HEK293 (cell line): ENCODE results near the gene GNA12.

Experiments used
- CTCF ChIA-PET: fragments of 350-600 bp; formaldehyde crosslinking; extraction: SDS; loops from one replicate; lab custom pipeline; 2021; ENCODE audit warnings: antibody characterized with exemption; lab: Yijun Ruan, JAX
- POLR2A ChIA-PET: fragments of 300-600 bp; formaldehyde crosslinking; extraction: SDS; loops from one replicate; lab custom pipeline; 2020; ENCODE audit warnings: antibody characterized with exemption, inconsistent platforms; lab: Yijun Ruan, JAX
- H3K27ac ChIP-seq: fragments of 200-500 bp; sonication (Bioruptor generic); 2 replicates; pipeline ENCODE4 v1.5.1; 2014; ENCODE audit warnings: low read depth, low read length, control low read depth, inconsistent platforms; ENCODE audit errors: extremely low read depth
- H3K36me3 ChIP-seq, 2 experiments: fragments of 200-500 bp in 1 of 2; sonication (Bioruptor generic) in 1 of 2; 1 replicate in 1 of 2; 2 replicates in 1 of 2; pipeline ENCODE4 v1.5.1; 2014 to 2017; ENCODE audit warnings: inconsistent platforms in 2 of 2, low read length in 2 of 2; ENCODE audit not compliant: control insufficient read depth in 2 of 2, insufficient read depth in 1 of 2
- H3K4me1 ChIP-seq: fragments of 200-500 bp; sonication (Bioruptor generic); 2 replicates; pipeline ENCODE4 v1.5.1; 2014; ENCODE audit warnings: mild to moderate bottlenecking, low read length, inconsistent platforms; ENCODE audit not compliant: control insufficient read depth, insufficient read depth
- H3K4me3 ChIP-seq: 2 replicates; pipeline ENCODE4 v1.5.1; 2011; ENCODE audit warnings: low read depth, mild to moderate bottlenecking, control low read depth, low read length, moderate library complexity
- H3K9me3 ChIP-seq: fragments of 200-500 bp; sonication (Bioruptor generic); 2 replicates; pipeline ENCODE4 v1.5.1; 2014; ENCODE audit warnings: low read depth, low read length, inconsistent platforms; ENCODE audit not compliant: control insufficient read depth, insufficient read depth
- CTCF ChIP-seq: fragments of 450-650 bp; formaldehyde crosslinking; IDR thresholded peaks from 2 replicates; pipeline ENCODE4 v1.5.1; 2016; ENCODE audit warnings: missing biosample characterization, missing genetic modification characterization
- GLIS1 ChIP-seq: fragments of 450-650 bp; formaldehyde crosslinking; IDR thresholded peaks from 2 replicates; pipeline ENCODE4 v1.5.1; 2016; ENCODE audit warnings: missing biosample characterization, missing genetic modification characterization
- KLF1 ChIP-seq: fragments of 450-650 bp; formaldehyde crosslinking; IDR thresholded peaks from 2 replicates; pipeline ENCODE4 v1.5.1; 2016; ENCODE audit warnings: missing biosample characterization, missing genetic modification characterization
- PRDM2 ChIP-seq: fragments of 450-650 bp; formaldehyde crosslinking; IDR thresholded peaks from 2 replicates; pipeline ENCODE4 v1.5.1; 2016; ENCODE audit warnings: missing biosample characterization, missing genetic modification characterization, borderline replicate concordance
- ZNF132 ChIP-seq: fragments of 450-650 bp; formaldehyde crosslinking; IDR thresholded peaks from 2 replicates; pipeline ENCODE4 v1.5.1; 2017; ENCODE audit warnings: missing biosample characterization, missing genetic modification characterization, borderline replicate concordance
- ZNF175 ChIP-seq: fragments of 450-650 bp; formaldehyde crosslinking; IDR thresholded peaks from 2 replicates; pipeline ENCODE4 v1.5.1; 2016; ENCODE audit warnings: missing biosample characterization, missing genetic modification characterization
- ZNF23 ChIP-seq: fragments of 450-650 bp; formaldehyde crosslinking; IDR thresholded peaks from 2 replicates; pipeline ENCODE4 v1.5.1; 2016; ENCODE audit warnings: missing biosample characterization, missing genetic modification characterization, borderline replicate concordance
- ZNF350 ChIP-seq: fragments of 450-650 bp; formaldehyde crosslinking; IDR thresholded peaks from 2 replicates; pipeline ENCODE4 v1.5.0; 2017; ENCODE audit warnings: missing biosample characterization, mild to moderate bottlenecking, missing genetic modification characterization
- ZNF624 ChIP-seq: fragments of 450-650 bp; formaldehyde crosslinking; IDR thresholded peaks from 2 replicates; pipeline ENCODE4 v1.5.1; 2017; ENCODE audit warnings: missing biosample characterization, missing genetic modification characterization
- ZNF645 ChIP-seq: fragments of 450-650 bp; formaldehyde crosslinking; IDR thresholded peaks from 2 replicates; pipeline ENCODE4; 2016; ENCODE audit warnings: missing biosample characterization, missing genetic modification characterization
- ZNF660 ChIP-seq: fragments of 450-650 bp; IDR thresholded peaks from 2 replicates; pipeline ENCODE4 v1.5.1; 2018; ENCODE audit warnings: missing biosample characterization, mild to moderate bottlenecking, missing genetic modification characterization
- ZNF830 ChIP-seq: fragments of 450-650 bp; IDR thresholded peaks from 2 replicates; pipeline ENCODE4 v1.5.0; 2018; ENCODE audit warnings: missing biosample characterization, missing genetic modification characterization, low read depth, mild to moderate bottlenecking, moderate library complexity

The GNA12 gene

DNA sequence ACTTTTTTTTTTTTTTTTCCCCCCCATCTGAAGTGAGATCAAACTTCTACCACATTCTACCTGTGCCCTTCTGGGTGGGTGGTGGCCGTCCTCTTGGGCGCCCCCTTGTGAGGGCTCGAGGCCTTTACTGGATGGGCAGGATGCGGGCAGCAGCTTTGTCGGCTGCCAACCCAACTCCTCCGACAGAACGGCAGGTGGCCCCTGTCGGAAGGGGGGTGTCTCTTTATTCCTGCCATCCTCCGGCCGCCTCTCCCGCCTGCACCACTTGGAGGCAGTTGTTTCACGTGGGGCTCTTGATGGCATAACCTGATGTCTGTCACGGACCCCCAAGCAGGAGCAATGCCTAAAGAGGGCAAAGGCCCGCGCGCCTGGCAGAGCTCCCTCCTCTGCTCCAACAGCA lies 125.1 kb downstream of the GNA12 start:
- POLR2A ChIA-PET, result no interaction called here
- peak; percentile 45; the same call in 1 of the 2 replicates for TF ChIP-seq CTCF (tag by site-specific recombination)
- TF ChIP-seq ZNF660 (tag by site-specific recombination), result no peak
- H3K4me1 ChIP-seq, result peaks cover 3% of the 10 kb centered on the region; the same call in 1 of the 2 replicates
- H3K4me3 ChIP-seq, result no peak overlapping the region
- no peaks in the 10 kb centered on the region for H3K36me3 ChIP-seq
- no peaks in the 10 kb centered on the region for H3K9me3 ChIP-seq
- CTCF ChIA-PET, result interaction anchor here (0.6 to 1.9 kb wide), 20 partner anchors 9 to 1929 kb away, joined by 3 to 12 read pairs (median 4); no protein-coding TSS in a partner anchor
- H3K27ac ChIP-seq, result no peak overlapping the region

DNA sequence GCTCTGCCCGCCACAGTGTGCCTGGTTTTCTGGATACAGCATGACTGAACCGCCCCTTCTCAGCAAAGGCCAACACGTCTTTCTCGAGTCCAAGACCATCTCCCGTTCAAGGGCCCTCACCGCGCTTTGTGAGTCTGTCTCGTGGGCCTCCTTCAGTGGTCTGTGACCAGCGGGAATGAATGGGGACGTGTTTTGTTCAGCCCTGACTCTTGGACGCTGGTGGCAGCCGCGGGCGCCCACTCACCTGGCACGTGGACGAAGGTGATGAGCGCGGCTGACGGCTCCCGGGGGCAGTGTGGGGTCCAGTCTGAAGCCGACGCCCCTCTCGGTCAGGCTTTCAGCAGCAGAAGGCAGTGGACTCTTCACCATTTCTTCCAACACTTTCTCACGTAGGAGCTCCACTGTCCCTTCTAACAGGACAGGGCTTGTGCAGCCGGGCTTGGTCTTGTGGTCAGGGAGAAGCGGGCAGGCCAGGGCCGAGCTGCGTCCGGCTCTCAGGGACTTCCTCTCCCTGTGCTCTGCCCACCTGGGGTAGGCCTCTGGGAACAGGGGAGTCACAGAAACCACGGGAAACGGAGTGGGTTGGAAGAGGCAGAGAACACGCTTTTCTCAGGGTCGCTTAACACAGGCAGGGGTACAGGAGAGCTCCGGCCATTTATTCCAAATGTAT lies 125.7 kb downstream of the GNA12 start:
- no peak for TF ChIP-seq ZNF23 (tag by site-specific recombination)
- no peak for TF ChIP-seq PRDM2 (tag by site-specific recombination)
- no peak for TF ChIP-seq KLF1 (tag by site-specific recombination)
- TF ChIP-seq ZNF175 (tag by site-specific recombination), result no peak
- no peak for TF ChIP-seq ZNF132 (tag by site-specific recombination)
- TF ChIP-seq ZNF830, result no peak
- no peak for TF ChIP-seq ZNF645 (tag by site-specific recombination)
- TF ChIP-seq GLIS1 (tag by site-specific recombination), result no peak
- no peak for TF ChIP-seq ZNF350 (tag by site-specific recombination)
- no peak for TF ChIP-seq ZNF624 (tag by site-specific recombination)
- TF ChIP-seq ZNF660 (tag by site-specific recombination), result no peak
- H3K27ac ChIP-seq, result no peak overlapping the region
- peaks cover 3% of the 10 kb centered on the region; the same call in 1 of the 2 replicates for H3K4me1 ChIP-seq
- H3K36me3 ChIP-seq, result no peaks in the 10 kb centered on the region
- H3K4me3 ChIP-seq, result no peak overlapping the region
- H3K9me3 ChIP-seq, result no peaks in the 10 kb centered on the region
- CTCF ChIA-PET, result interaction anchor here (0.6 to 1.9 kb wide), 14 partner anchors 8 to 1237 kb away, joined by 3 to 12 read pairs (median 4); no protein-coding TSS in a partner anchor
- POLR2A ChIA-PET, result no interaction called here
